ENCODE results near the gene KDM3A.

Gene KDM3A

DNA sequence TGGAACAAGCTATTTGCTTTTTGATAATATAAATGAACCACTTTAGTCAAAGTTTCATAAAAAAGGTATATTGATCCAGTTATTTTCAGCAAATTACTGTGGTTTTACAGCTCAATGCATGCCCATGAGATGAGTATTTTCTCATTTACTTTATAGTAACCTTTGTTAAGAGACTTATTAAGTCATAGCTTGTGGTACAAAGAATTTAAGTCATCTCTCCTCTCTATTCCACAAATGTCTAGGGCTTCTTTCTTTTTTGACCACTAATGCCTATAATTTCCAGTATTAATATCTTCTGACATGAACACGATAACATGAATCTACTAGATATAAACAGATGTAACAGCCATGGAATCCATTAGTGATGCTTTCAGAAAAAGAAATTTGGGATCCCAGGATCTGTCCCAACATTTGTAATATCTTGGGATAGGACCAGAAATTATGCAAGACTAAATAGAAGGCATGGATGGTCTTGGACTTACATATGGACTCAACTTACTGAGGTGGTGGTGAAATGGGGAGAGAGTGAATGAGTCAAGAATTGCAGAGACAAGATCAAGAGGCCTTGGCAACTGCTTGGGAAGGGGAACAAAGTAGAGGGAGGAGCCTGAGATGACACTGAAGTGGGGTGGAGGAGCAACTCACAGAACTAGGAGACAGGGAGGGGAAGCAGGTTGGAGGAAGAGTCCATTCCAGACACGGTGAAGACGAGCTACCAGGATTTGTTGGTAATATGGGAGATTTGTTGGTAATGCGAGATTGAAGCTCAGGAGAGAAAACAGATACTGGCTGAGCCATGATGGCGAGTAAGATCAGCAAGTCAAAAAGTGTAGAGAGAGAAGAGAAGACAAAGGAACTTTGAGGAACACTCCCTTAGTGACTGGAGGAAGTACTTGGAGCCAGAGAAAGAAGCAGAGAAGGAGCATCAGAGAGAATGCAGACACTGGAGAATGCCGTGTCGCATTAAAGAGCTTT lies 42.4 kb upstream of the KDM3A start:
- TF ChIP-seq, protein P1, sequence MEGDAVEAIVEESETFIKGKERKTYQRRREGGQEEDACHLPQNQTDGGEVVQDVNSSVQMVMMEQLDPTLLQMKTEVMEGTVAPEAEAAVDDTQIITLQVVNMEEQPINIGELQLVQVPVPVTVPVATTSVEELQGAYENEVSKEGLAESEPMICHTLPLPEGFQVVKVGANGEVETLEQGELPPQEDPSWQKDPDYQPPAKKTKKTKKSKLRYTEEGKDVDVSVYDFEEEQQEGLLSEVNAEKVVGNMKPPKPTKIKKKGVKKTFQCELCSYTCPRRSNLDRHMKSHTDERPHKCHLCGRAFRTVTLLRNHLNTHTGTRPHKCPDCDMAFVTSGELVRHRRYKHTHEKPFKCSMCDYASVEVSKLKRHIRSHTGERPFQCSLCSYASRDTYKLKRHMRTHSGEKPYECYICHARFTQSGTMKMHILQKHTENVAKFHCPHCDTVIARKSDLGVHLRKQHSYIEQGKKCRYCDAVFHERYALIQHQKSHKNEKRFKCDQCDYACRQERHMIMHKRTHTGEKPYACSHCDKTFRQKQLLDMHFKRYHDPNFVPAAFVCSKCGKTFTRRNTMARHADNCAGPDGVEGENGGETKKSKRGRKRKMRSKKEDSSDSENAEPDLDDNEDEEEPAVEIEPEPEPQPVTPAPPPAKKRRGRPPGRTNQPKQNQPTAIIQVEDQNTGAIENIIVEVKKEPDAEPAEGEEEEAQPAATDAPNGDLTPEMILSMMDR (IDR thresholded peaks at IDR 0.05): no peak
- H3K27ac ChIP-seq: no peak overlapping the region
- H3K27me3 ChIP-seq: no peaks in the 10 kb centered on the region
- H3K36me3 ChIP-seq: no peaks in the 10 kb centered on the region
- H3K4me3 ChIP-seq (ENCODE audit: low read depth in 1 of 2, low read length in 1 of 2): no peak overlapping the region
- H3K4me1 ChIP-seq (ENCODE audit: control insufficient read depth in 1 of 2, insufficient read depth in 1 of 2, low read depth in 1 of 2, low read length in 1 of 2): no peaks in the 10 kb centered on the region
- H3K9me3 ChIP-seq: no peaks in the 10 kb centered on the region

GRCh38 chr2:86400321-86400720 lies 40.9 kb upstream of the KDM3A start:
- Histone ChIP-seq H3K27me3 (no peaks in the 10 kb centered on the region), H3K36me3 (no peaks in the 10 kb centered on the region), H3K4me3 (ENCODE audit: low read depth in 1 of 2, low read length in 1 of 2) (no peak overlapping the region), H3K9me3 (no peaks in the 10 kb centered on the region), H3K4me1 (ENCODE audit: control insufficient read depth in 1 of 2, insufficient read depth in 1 of 2, low read depth in 1 of 2, low read length in 1 of 2) (no peaks in the 10 kb centered on the region), H3K27ac (no peak overlapping the region)
- TF ChIP-seq, protein P1 (IDR thresholded peaks at IDR 0.05): no peak

DNA sequence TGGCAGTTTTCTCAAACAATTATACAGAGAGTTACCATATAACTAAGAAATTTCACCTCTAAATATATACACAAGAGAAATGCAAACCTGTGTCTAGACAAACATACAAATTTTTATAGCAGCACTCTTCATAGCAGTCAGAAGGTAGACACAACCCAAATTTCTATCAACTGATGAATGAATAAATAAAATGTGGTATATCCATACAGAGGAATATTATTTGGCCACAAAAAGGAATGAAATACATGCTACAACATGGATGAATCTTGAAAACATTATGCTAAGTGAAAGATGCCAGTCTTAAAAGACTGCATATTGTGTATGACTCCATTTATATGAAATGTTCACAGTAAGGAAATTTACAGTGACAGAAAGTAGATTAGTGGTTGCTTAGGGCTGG lies 30.6 kb upstream of the KDM3A start:
- TF ChIP-seq, protein P1 (IDR thresholded peaks at IDR 0.05): no peak
- peaks cover 22 to 27% of the 10 kb centered on the region in 2 experiments for H3K4me1 ChIP-seq (ENCODE audit: control insufficient read depth in 1 of 2, insufficient read depth in 1 of 2, low read depth in 1 of 2, low read length in 1 of 2)
- no peaks in the 10 kb centered on the region for H3K36me3 ChIP-seq
- H3K27me3 ChIP-seq: no peaks in the 10 kb centered on the region
- H3K27ac ChIP-seq: no peak overlapping the region
- no peak overlapping the region for H3K4me3 ChIP-seq (ENCODE audit: low read depth in 1 of 2, low read length in 1 of 2)
- H3K9me3 ChIP-seq: no peaks in the 10 kb centered on the region

- Histone ChIP-seq H3K36me3 (no peaks in the 10 kb centered on the region), H3K9me3 (no peaks in the 10 kb centered on the region), H3K4me3 (ENCODE audit: low read depth in 1 of 2, low read length in 1 of 2) (no peak overlapping the region), H3K27me3 (no peaks in the 10 kb centered on the region), H3K27ac (no peak overlapping the region), H3K4me1 (ENCODE audit: control insufficient read depth in 1 of 2, insufficient read depth in 1 of 2, low read depth in 1 of 2, low read length in 1 of 2) (peaks cover 30 to 35% of the 10 kb centered on the region in 2 experiments)
- TF ChIP-seq, protein P1 (IDR thresholded peaks at IDR 0.05): no peak
These were observed 29.8 kb upstream of the KDM3A start for GRCh38 chr2:86411396-86411795.

DNA sequence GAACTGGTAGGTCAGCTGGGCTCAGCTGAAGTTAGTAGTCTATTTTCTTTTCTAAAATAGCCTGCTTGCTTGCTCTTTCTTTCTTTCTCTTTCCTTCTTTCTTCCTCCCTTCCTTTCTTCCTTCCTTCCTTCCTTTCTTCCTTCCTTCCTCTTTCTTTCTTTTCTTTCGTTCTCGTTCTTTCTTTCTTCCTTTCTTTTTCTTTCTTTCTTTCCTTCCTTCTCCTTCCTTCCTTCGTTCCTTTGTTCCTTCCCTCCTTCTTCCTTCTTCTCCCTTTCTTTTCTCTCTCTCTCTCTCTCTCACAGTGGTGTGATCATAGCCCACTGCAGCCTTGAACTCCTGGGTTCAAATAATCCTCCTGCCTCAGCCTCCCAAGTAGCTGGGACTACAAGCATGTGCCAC lies 29.2 kb upstream of the KDM3A start:
- Histone ChIP-seq H3K36me3 (no peaks in the 10 kb centered on the region), H3K4me1 (ENCODE audit: control insufficient read depth in 1 of 2, insufficient read depth in 1 of 2, low read depth in 1 of 2, low read length in 1 of 2) (peaks cover 35 to 40% of the 10 kb centered on the region in 2 experiments), H3K9me3 (no peaks in the 10 kb centered on the region), H3K27ac (no peak overlapping the region), H3K4me3 (ENCODE audit: low read depth in 1 of 2, low read length in 1 of 2) (no peak overlapping the region), H3K27me3 (no peaks in the 10 kb centered on the region)
- TF ChIP-seq, protein P1 (IDR thresholded peaks at IDR 0.05): no peak
